Neural crest cell (in vitro differentiated cells): ENCODE results near the gene NAV2. TPM values are rescaled to one million over a fixed set of nuclear protein-coding genes. Genes with fewer than 3 reads are reported as not detected.
A peak's percentile ranks its signal among the peaks of the same experiment; 100 is the strongest.

Source experiments
- DNase-seq: peaks from one replicate; pipeline ENCODE4 v3.0.0; 2021; ENCODE audit warnings: low read depth, mixed read lengths, low spot score
- H3K27ac Mint-ChIP-seq: one replicate; pipeline ENCODE4 v1.8.0; 2021; ENCODE audit warnings: mild to moderate bottlenecking, mixed read lengths; ENCODE audit not compliant: unreplicated experiment
- H3K27me3 Mint-ChIP-seq: 2 replicates; pipeline ENCODE4 v1.8.0; 2021; ENCODE audit warnings: low read depth, mild to moderate bottlenecking, mixed read lengths
- H3K36me3 Mint-ChIP-seq: 2 replicates; pipeline ENCODE4 v1.8.0; 2021; ENCODE audit warnings: low read depth, mild to moderate bottlenecking, mixed read lengths
- H3K4me1 Mint-ChIP-seq: 2 replicates; pipeline ENCODE4 v1.8.0; 2021; ENCODE audit warnings: mixed read lengths
- H3K4me3 Mint-ChIP-seq: one replicate; pipeline ENCODE4 v1.8.0; 2021; ENCODE audit warnings: mild to moderate bottlenecking, mixed read lengths
- H3K9me3 Mint-ChIP-seq: 2 replicates; pipeline ENCODE4 v1.8.0; 2021; ENCODE audit warnings: mixed read lengths
- CTCF ChIP-seq: fragments of 200-600 bp; sonication (generic); conservative IDR thresholded peaks from 2 replicates; pipeline ENCODE4 v1.5.0; 2021; ENCODE audit warnings: antibody characterized with exemption, mild to moderate bottlenecking
- total RNA-seq: library from RNA; stranded (reverse); gene quantifications from 2 replicates; pipeline ENCODE4 v1.2.1, GENCODE V29; 2021

NAV2 gene
- total RNA-seq, 1 donor from 2014 or later: 14.1 TPM

- no peaks in the 10 kb centered on the region for H3K4me1 Mint-ChIP-seq
These were observed 386.9 kb downstream of the NAV2 start for GRCh38 chr11:20099527-20099926.

GRCh38 chr11:20102397-20102796, 389.8 kb downstream of the NAV2 start:
- DNase-seq: no peak
- Mint-ChIP-seq H3K9me3 (no peaks in the 10 kb centered on the region), H3K36me3 (peaks cover 10% of the 10 kb centered on the region), H3K4me1 (no peaks in the 10 kb centered on the region), H3K27me3 (no peaks in the 10 kb centered on the region), H3K4me3 (no peak overlapping the region), H3K27ac (no peak overlapping the region)
- no peak for TF ChIP-seq CTCF

More at GRCh38 chr11:20099527-20099926, 386.9 kb downstream of the NAV2 start:
- Mint-ChIP-seq H3K27ac (no peak overlapping the region), H3K9me3 (no peaks in the 10 kb centered on the region), H3K27me3 (no peaks in the 10 kb centered on the region), H3K36me3 (peaks cover 7% of the 10 kb centered on the region), H3K4me3 (no peak overlapping the region)
- TF ChIP-seq CTCF: no peak
- DNase-seq: no peak

- H3K27ac Mint-ChIP-seq: no peak overlapping the region
- TF ChIP-seq CTCF: no peak
- H3K27me3 Mint-ChIP-seq: no peaks in the 10 kb centered on the region
- no peak for DNase-seq
- peaks cover 10% of the 10 kb centered on the region for H3K36me3 Mint-ChIP-seq
- no peaks in the 10 kb centered on the region for H3K4me1 Mint-ChIP-seq
- no peaks in the 10 kb centered on the region for H3K9me3 Mint-ChIP-seq
- H3K4me3 Mint-ChIP-seq: no peak overlapping the region
These were observed 390.6 kb downstream of the NAV2 start for GRCh38 chr11:20103281-20103680.

- no peak for DNase-seq
- no peak for TF ChIP-seq CTCF
- Mint-ChIP-seq H3K4me1 (no peaks in the 10 kb centered on the region), H3K36me3 (peaks cover 7% of the 10 kb centered on the region), H3K4me3 (no peak overlapping the region), H3K27ac (peak overlapping the region; percentile 44), H3K27me3 (no peaks in the 10 kb centered on the region), H3K9me3 (no peaks in the 10 kb centered on the region)
These were observed 392.8 kb downstream of the NAV2 start for GRCh38 chr11:20105427-20105826.

GRCh38 chr11:20109731-20110445, 397.3 kb downstream of the NAV2 start:
- Mint-ChIP-seq H3K4me3 (no peak overlapping the region), H3K36me3 (no peaks in the 10 kb centered on the region), H3K27me3 (no peaks in the 10 kb centered on the region), H3K27ac (no peak overlapping the region), H3K4me1 (no peaks in the 10 kb centered on the region), H3K9me3 (no peaks in the 10 kb centered on the region)
- no peak for TF ChIP-seq CTCF
- DNase-seq: no peak
